HepG2 (cell line): ENCODE data around the gene DAAM1. TPM values are rescaled to one million over a fixed set of nuclear protein-coding genes. Genes with fewer than 3 reads are reported as not detected.

Experiments
- ATAC-seq: fragments of 200-7000 bp; cut with Tn5 transposase; 3 replicates; pipeline ENCODE4 v1.9.1; 2020; ENCODE audit warnings: mild to moderate bottlenecking, moderate library complexity
- BruUV-seq: library from RNA; stranded (reverse); fragments of 400-500 nt; replicated peaks from 2 replicates; lab custom pipeline; 2021; lab: Mats Ljungman, UMichigan
- CTCF ChIA-PET: fragments of 300-600 bp; formaldehyde crosslinking; extraction: SDS; loops from one replicate; lab custom pipeline; 2021; ENCODE audit warnings: low total read pairs, inconsistent platforms, low intra/inter-chr PET ratio; lab: Yijun Ruan, JAX
- POLR2A ChIA-PET: fragments of 350-600 bp; sonication (Branson Sonifier 250); formaldehyde crosslinking; loops from one replicate; lab custom pipeline; 2020; ENCODE audit warnings: antibody characterized with exemption, inconsistent platforms; lab: Yijun Ruan, JAX
- DNase-seq: peaks from one replicate; pipeline ENCODE4 v3.0.0-alpha.2; 2015; ENCODE audit warnings: low spot score
- FAIRE-seq: peaks from 3 replicates; lab custom pipeline; 2011; peaks lifted over from hg19 to GRCh38; lab: Jason Lieb, UNC
- H2AFZ ChIP-seq: one replicate; pipeline ENCODE4 v1.6.1; 2011; ENCODE audit warnings: low read length, inconsistent platforms
- H3K27ac ChIP-seq: fragments of 300-600 bp; 3 replicates; pipeline ENCODE4 v1.8.0; 2011; ENCODE audit warnings: mixed run types, mild to moderate bottlenecking, mixed read lengths, low read length, inconsistent platforms; ENCODE audit not compliant: insufficient read depth; ENCODE audit errors: extremely low read length
- H3K27me3 ChIP-seq, 2 experiments: fragments of 200-600 bp in 1 of 2; 2 replicates in 1 of 2; 3 replicates in 1 of 2; pipeline versions ENCODE4 v1.6.0 to v1.8.0; 2011; ENCODE audit warnings: low read length in 2 of 2, mild to moderate bottlenecking in 2 of 2, moderate library complexity in 2 of 2, inconsistent platforms in 1 of 2; ENCODE audit not compliant: insufficient read depth in 2 of 2, control insufficient read depth in 1 of 2
- H3K36me3 ChIP-seq, 2 experiments: fragments of 200-600 bp in 1 of 2; replicated peaks in 1 of 2; 2 replicates in 1 of 2; 3 replicates in 1 of 2; pipeline versions ENCODE4 v1.5.1 to v1.8.0; 2011; ENCODE audit warnings: low read length in 2 of 2, inconsistent platforms in 1 of 2; ENCODE audit not compliant: insufficient read depth in 2 of 2, control insufficient read depth in 1 of 2
- H3K4me1 ChIP-seq: 2 replicates; pipeline ENCODE4 v1.5.1; 2012; ENCODE audit warnings: low read length, inconsistent platforms; ENCODE audit not compliant: insufficient read depth
- H3K4me2 ChIP-seq: 2 replicates; pipeline ENCODE4 v1.6.0; 2011; ENCODE audit warnings: low read depth, low read length, inconsistent platforms
- H3K4me3 ChIP-seq, 3 experiments: fragments of 200-600 bp in 1 of 3; sonication (generic), shearing (Covaris generic) in 1 of 3; replicated peaks in 1 of 3; 2 replicates each; pipeline ENCODE4 v1.5.1; 2011 to 2016; ENCODE audit warnings: low read length in 3 of 3, inconsistent platforms in 2 of 3, low read depth in 2 of 3, mild to moderate bottlenecking in 2 of 3, control low read depth in 1 of 3, mixed read lengths in 1 of 3; ENCODE audit not compliant: insufficient read depth in 1 of 3
- H3K79me2 ChIP-seq: one replicate; pipeline ENCODE4 v1.6.1; 2011; ENCODE audit warnings: low read length, inconsistent platforms; ENCODE audit not compliant: insufficient read depth
- H3K9ac ChIP-seq: 2 replicates; pipeline ENCODE4 v1.6.0; 2011; ENCODE audit warnings: mild to moderate bottlenecking, low read depth, low read length, inconsistent platforms; ENCODE audit not compliant: insufficient read depth
- H3K9me3 ChIP-seq: 2 replicates; pipeline ENCODE4 v1.5.1; 2012; ENCODE audit warnings: mild to moderate bottlenecking, low read length
- H4K20me1 ChIP-seq: 2 replicates; pipeline ENCODE4 v1.6.0; 2011; ENCODE audit warnings: inconsistent platforms, mild to moderate bottlenecking, low read length, moderate library complexity; ENCODE audit not compliant: insufficient read depth
- ATF2 ChIP-seq: sonication (generic); formaldehyde crosslinking; IDR thresholded peaks from 2 replicates; pipeline ENCODE4 v1.4.0; 2020; ENCODE audit warnings: missing genetic modification reagents
- FOXP1 ChIP-seq, 2 experiments: fragments of 450-650 bp in 1 of 2; IDR thresholded peaks; 2 replicates each; pipeline ENCODE4 v1.6.1; 2017 to 2018; ENCODE audit warnings: antibody characterized with exemption in 1 of 2
- GABPA ChIP-seq, 2 experiments: IDR thresholded peaks; 2 replicates each; pipeline ENCODE4 v1.6.1; 2011 to 2016; ENCODE audit warnings: low read depth in 2 of 2, low read length in 1 of 2, missing biosample characterization in 1 of 2, missing genetic modification characterization in 1 of 2
- GATA4 ChIP-seq: sonication (generic); IDR thresholded peaks from 2 replicates; pipeline ENCODE4 v1.6.1; 2016; ENCODE audit warnings: antibody characterized with exemption, low read depth, borderline replicate concordance
- HDAC1 ChIP-seq: sonication (generic); formaldehyde crosslinking; IDR thresholded peaks from 2 replicates; pipeline ENCODE4 v1.5.1; 2020; ENCODE audit warnings: mild to moderate bottlenecking, missing genetic modification reagents
- HDAC2 ChIP-seq: sonication (generic); formaldehyde crosslinking; IDR thresholded peaks from 2 replicates; pipeline ENCODE4 v1.4.0; 2020; ENCODE audit warnings: missing genetic modification reagents
- HNF4A ChIP-seq: sonication (generic); formaldehyde crosslinking; IDR thresholded peaks from 2 replicates; pipeline ENCODE4 v1.4.0; 2020; ENCODE audit warnings: missing genetic modification reagents
- ISL2 ChIP-seq: sonication (generic); formaldehyde crosslinking; IDR thresholded peaks from 2 replicates; pipeline ENCODE4 v1.5.0; 2020; ENCODE audit warnings: missing genetic modification reagents
- MAFF ChIP-seq: IDR thresholded peaks from 2 replicates; pipeline ENCODE4 v1.6.1; 2011; ENCODE audit warnings: low read depth, low read length, improper control_type of control experiment
- MAFK ChIP-seq, 2 experiments: IDR thresholded peaks in 1 of 2; conservative IDR thresholded peaks in 1 of 2; 2 replicates each; pipeline ENCODE4 v1.6.1; 2011; ENCODE audit warnings: improper control_type of control experiment in 2 of 2, low read length in 2 of 2
- SAP130 ChIP-seq: IDR thresholded peaks from 2 replicates; pipeline ENCODE4 v1.6.1; 2016; ENCODE audit warnings: low read depth
- TFAP4 ChIP-seq: sonication (generic); IDR thresholded peaks from 2 replicates; pipeline ENCODE4 v1.6.1; 2016; ENCODE audit warnings: low read depth, borderline replicate concordance
- YEATS2 ChIP-seq: sonication (generic); formaldehyde crosslinking; IDR thresholded peaks from 2 replicates; pipeline ENCODE4 v1.4.0; 2020; ENCODE audit warnings: missing genetic modification reagents, borderline replicate concordance
- ZNF33B ChIP-seq: sonication (generic); formaldehyde crosslinking; IDR thresholded peaks from 2 replicates; pipeline ENCODE4 v1.5.1; 2020; ENCODE audit warnings: mild to moderate bottlenecking, missing genetic modification reagents
- WGBS: methylation state at CpG from one replicate; pipeline ENCODE4 v1.1.6; 2017; ENCODE audit warnings: low lambda C conversion rate; 5-methylcytosine and 5-hydroxymethylcytosine counted together
- in situ Hi-C: cut with HindIII; loops from 2 replicates; pipeline ENCODE4 v1.10.0; 2017; ENCODE audit warnings: low pct_unique_long_range_greater_than_20kb; ENCODE audit not compliant: extremely low pct_ligation_motif_present
- intact Hi-C: fragments of 100-400 bp; cut with micrococcal nuclease; formaldehyde crosslinking; loops from one replicate; pipeline ENCODE4 v1.10.0; 2022; ENCODE audit not compliant: unreplicated experiment
- polyA plus RNA-seq, 8 experiments: library from polyadenylated mRNA; depleted of rRNA in 3 of 8; stranded (reverse) in 7 of 8; unstranded in 1 of 8; fragments of >200 nt; fragmentation: Illumina TruSeq in 4 of 8; extraction: Trizol in 4 of 8; gene quantifications; 2 replicates each; pipeline versions ENCODE4 v1.2.1 to v1.2.3, GENCODE V29; 2011 to 2016; ENCODE audit warnings: low read depth in 4 of 8, missing spikeins in 1 of 8, mixed read lengths in 1 of 8; ENCODE audit not compliant: insufficient read depth in 1 of 8
- total RNA-seq, 5 experiments: library from RNA; depleted of rRNA; stranded (reverse); fragments of >200 nt; fragmentation: Illumina TruSeq; extraction: Trizol; gene quantifications; 2 replicates each; pipeline ENCODE4 v1.2.3, GENCODE V29; 2016; ENCODE audit warnings: low read depth in 1 of 5
- TF ChIP-seq, protein P1 (sequence below): sonication (generic); formaldehyde crosslinking; conservative IDR thresholded peaks from 2 replicates; pipeline ENCODE4 v1.4.0; 2020; ENCODE audit warnings: mild to moderate bottlenecking, missing genetic modification reagents, moderate library complexity
- TF ChIP-seq, protein P2 (sequence below): sonication (generic); formaldehyde crosslinking; conservative IDR thresholded peaks from 2 replicates; pipeline ENCODE4 v1.8.1; 2023; ENCODE audit warnings: missing genetic modification reagents

DAAM1 gene
- total and polyA plus RNA-seq, 2 of the 13 experiments (the other 11 are each of a cell fraction or from before 2014, with no cell fraction given): 10.9 to 24.5 TPM

DNA sequence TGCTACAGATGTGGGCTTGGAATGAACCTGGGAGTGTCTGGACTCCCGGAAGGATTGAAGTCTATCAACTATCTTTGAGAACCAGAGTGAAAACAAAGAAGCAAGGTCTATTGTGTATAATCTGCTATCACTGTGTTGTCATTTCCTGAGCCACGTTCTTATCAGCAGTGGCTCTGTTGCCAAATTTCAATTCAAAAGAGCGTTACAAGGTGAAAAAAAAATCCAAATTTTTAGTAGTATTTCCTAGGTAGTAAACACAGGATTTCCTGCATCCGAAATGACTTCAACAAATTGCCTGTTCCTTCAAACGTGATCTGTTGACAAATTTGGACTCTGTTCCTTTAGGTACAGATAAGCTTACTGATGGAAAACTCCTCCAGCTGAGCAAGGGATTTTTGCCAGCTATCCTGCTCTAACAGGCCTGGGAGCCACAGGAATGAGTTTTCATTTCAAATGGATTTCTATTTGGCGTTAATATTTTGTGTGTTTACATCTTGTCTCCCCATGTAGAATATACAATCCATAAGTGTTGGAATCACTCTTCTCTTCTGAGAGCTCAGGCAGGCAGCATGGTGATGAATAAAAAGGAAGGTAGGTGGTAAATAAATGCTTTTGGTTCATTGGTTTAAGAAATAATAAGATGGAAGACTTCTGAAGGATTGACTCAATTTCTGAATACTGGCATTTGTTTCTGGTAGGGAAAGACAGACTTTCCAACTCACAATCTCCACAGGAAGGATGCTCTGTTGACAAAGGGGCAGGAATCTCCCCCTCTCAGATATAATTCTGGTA lies 218.2 kb downstream of the DAAM1 start:
- ChIA-PET POLR2A (no interaction called here), CTCF (no interaction called here)
- in situ Hi-C loops (no loop called here), intact Hi-C loops (loop anchor here (5.0 kb wide), 1 partner anchor 44 kb away; no protein-coding TSS in a partner anchor)
- no peaks in the 10 kb centered on the region for H3K36me3 ChIP-seq
- 2% methylated on average over 6 of the region's 6 CpGs for WGBS
- FAIRE-seq: peak; percentile 93
- H3K9me3 ChIP-seq: no peaks in the 10 kb centered on the region
- no peaks in the 10 kb centered on the region for H4K20me1 ChIP-seq
- peak overlapping the region; percentile 74 for H2AFZ ChIP-seq
- H3K4me1 ChIP-seq: peaks cover 34% of the 10 kb centered on the region
- H3K4me2 ChIP-seq: peak overlapping the region; percentile 66
- peak overlapping the region; percentile 51 for H3K27ac ChIP-seq
- H3K27me3 ChIP-seq: no peaks in the 10 kb centered on the region
- no peaks in the 10 kb centered on the region for H3K79me2 ChIP-seq
- peak; percentile 66 for DNase-seq
- peak; percentile 90 for ATAC-seq
- H3K4me3 ChIP-seq: peak overlapping the region in 2 of 3 experiments; percentile 20 to 33; a peak in 2 of 6 replicates
- H3K9ac ChIP-seq: no peak overlapping the region
- no TSS peak for BruUV-seq
- TF ChIP-seq HNF4A (peak; percentile 85), ZNF33B (CRISPR knock-in tag) (no peak), GABPA (IDR thresholded peaks at IDR 0.05; ENCODE audit: low read depth, low read length) (no peak), GABPA (CRISPR knock-in tag; IDR thresholded peaks at IDR 0.05; ENCODE audit: low read depth) (0 out of 2 replicates have a peak, but pooled peaks have one; percentile 12), ISL2 (CRISPR knock-in tag) (peak; percentile 56; the same call in 1 of the 2 replicates), YEATS2 (no peak), FOXP1 (IDR thresholded peaks at IDR 0.05) (no peak), FOXP1 (CRISPR knock-in tag; IDR thresholded peaks at IDR 0.05) (0 out of 2 replicates have a peak, but pooled peaks have one; percentile 32), HDAC2 (CRISPR knock-in tag) (peak; percentile 39; the same call in 1 of the 2 replicates), HDAC1 (CRISPR knock-in tag) (0 out of 2 replicates have a peak, but pooled peaks have one; percentile 20), MAFF (peak; percentile 61), ATF2 (CRISPR knock-in tag) (peak; percentile 27; the same call in 1 of the 2 replicates), GATA4 (peak; percentile 62; the same call in 1 of the 2 replicates), MAFK (conservative IDR thresholded peaks at IDR 0.05 in 1 of 2, IDR thresholded peaks at IDR 0.05 in 1 of 2; ENCODE audit: low read length in 2 of 2) (peak; percentile 32 to 55; a peak in 3 of 4 replicates), TFAP4 (peak; percentile 49; the same call in 1 of the 2 replicates), SAP130 (CRISPR knock-in tag) (peak; percentile 34)
- TF ChIP-seq, protein P1, sequence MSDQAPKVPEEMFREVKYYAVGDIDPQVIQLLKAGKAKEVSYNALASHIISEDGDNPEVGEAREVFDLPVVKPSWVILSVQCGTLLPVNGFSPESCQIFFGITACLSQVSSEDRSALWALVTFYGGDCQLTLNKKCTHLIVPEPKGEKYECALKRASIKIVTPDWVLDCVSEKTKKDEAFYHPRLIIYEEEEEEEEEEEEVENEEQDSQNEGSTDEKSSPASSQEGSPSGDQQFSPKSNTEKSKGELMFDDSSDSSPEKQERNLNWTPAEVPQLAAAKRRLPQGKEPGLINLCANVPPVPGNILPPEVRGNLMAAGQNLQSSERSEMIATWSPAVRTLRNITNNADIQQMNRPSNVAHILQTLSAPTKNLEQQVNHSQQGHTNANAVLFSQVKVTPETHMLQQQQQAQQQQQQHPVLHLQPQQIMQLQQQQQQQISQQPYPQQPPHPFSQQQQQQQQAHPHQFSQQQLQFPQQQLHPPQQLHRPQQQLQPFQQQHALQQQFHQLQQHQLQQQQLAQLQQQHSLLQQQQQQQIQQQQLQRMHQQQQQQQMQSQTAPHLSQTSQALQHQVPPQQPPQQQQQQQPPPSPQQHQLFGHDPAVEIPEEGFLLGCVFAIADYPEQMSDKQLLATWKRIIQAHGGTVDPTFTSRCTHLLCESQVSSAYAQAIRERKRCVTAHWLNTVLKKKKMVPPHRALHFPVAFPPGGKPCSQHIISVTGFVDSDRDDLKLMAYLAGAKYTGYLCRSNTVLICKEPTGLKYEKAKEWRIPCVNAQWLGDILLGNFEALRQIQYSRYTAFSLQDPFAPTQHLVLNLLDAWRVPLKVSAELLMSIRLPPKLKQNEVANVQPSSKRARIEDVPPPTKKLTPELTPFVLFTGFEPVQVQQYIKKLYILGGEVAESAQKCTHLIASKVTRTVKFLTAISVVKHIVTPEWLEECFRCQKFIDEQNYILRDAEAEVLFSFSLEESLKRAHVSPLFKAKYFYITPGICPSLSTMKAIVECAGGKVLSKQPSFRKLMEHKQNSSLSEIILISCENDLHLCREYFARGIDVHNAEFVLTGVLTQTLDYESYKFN (CRISPR knock-in tag): peak; percentile 66
- TF ChIP-seq, protein P2, sequence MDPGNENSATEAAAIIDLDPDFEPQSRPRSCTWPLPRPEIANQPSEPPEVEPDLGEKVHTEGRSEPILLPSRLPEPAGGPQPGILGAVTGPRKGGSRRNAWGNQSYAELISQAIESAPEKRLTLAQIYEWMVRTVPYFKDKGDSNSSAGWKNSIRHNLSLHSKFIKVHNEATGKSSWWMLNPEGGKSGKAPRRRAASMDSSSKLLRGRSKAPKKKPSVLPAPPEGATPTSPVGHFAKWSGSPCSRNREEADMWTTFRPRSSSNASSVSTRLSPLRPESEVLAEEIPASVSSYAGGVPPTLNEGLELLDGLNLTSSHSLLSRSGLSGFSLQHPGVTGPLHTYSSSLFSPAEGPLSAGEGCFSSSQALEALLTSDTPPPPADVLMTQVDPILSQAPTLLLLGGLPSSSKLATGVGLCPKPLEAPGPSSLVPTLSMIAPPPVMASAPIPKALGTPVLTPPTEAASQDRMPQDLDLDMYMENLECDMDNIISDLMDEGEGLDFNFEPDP: no peak
